Heart right ventricle (tissue), 16 donors: Measurements from ENCODE around the gene JMJD8. TPM values are rescaled to one million over a fixed set of nuclear protein-coding genes. Genes with fewer than 3 reads are reported as not detected.

ENCODE experiments used
- ATAC-seq, 8 donors: fragments of 200-7000 bp; cut with Tn5 transposase; one replicate each; pipeline ENCODE4 v1.9.1; 2020; ENCODE audit warnings: mild to moderate bottlenecking in 8 of 8, moderate library complexity in 8 of 8, moderate number of reproducible peaks in 1 of 8
- DNase-seq, 2 donors: peaks; one replicate each; pipeline ENCODE4 v3.0.0-alpha.2; 2020
- H3K27ac ChIP-seq, 10 donors: fragments of 200-600 bp; sonication (generic) in 2 of 10; one replicate each; pipeline versions ENCODE4 v1.5.0 to v1.8.0; 2020 to 2022; ENCODE audit warnings: mild to moderate bottlenecking in 3 of 10
- H3K27me3 ChIP-seq, 7 donors: fragments of 200-600 bp; one replicate each; pipeline ENCODE4 v1.8.0; 2021 to 2022; ENCODE audit warnings: mild to moderate bottlenecking in 2 of 7
- H3K36me3 ChIP-seq, 9 donors: fragments of 200-600 bp; sonication (generic) in 1 of 9; one replicate each; pipeline versions ENCODE4 v1.5.0 to v1.8.0; 2020 to 2022; ENCODE audit warnings: mild to moderate bottlenecking in 2 of 9
- H3K4me1 ChIP-seq, 9 donors: fragments of 200-600 bp; sonication (generic) in 1 of 9; one replicate each; pipeline versions ENCODE4 v1.5.0 to v1.8.0; 2020 to 2022; ENCODE audit warnings: mild to moderate bottlenecking in 4 of 9
- H3K4me3 ChIP-seq, 10 donors: fragments of 200-600 bp; sonication (generic) in 2 of 10; one replicate each; pipeline versions ENCODE4 v1.5.0 to v1.8.0; 2020 to 2022; ENCODE audit warnings: mild to moderate bottlenecking in 7 of 10, moderate library complexity in 2 of 10
- H3K9me3 ChIP-seq, 11 donors: fragments of 200-600 bp in 10 of 11; sonication (generic) in 2 of 11; one replicate each; pipeline versions ENCODE4 v1.5.0 to v1.8.0; 2013 to 2022; ENCODE audit warnings: mild to moderate bottlenecking in 2 of 11, control low read depth in 1 of 11, moderate library complexity in 1 of 11
- CTCF ChIP-seq, 9 donors: fragments of 200-600 bp; sonication (generic) in 2 of 9; IDR thresholded peaks; one replicate each; pipeline versions ENCODE4 v1.5.0 to v1.8.0; 2021 to 2022; ENCODE audit warnings: antibody characterized with exemption in 9 of 9, mild to moderate bottlenecking in 5 of 9, moderate library complexity in 1 of 9
- WGBS, 2 donors: extraction: QIAGEN DNeasy Blood & Tissue Kit; methylation state at CpG; one replicate each; pipeline ENCODE4 v1.1.7; 2013; ENCODE audit warnings: inconsistent platforms in 1 of 2; 5-methylcytosine and 5-hydroxymethylcytosine counted together
- intact Hi-C, 10 donors: fragments of 100-400 bp; cut with DNase I; formaldehyde crosslinking; loops; one replicate each; pipeline versions ENCODE4 v1.11.1 to v1.14.2; 2022
- polyA plus RNA-seq, 2 donors: library from polyadenylated mRNA; stranded (reverse); fragments of 200-250 nt; gene quantifications; one replicate each; pipeline ENCODE4 v1.2.3, GENCODE V29; 2013
- total RNA-seq, 10 donors: library from RNA; stranded (reverse); fragmentation: NEBNext Ultra II Directional in 3 of 10; extraction: Animal tissue kit (Norgen Biotek cat#: 25700) in 3 of 10; gene quantifications; one replicate each; pipeline versions ENCODE4 v1.2.1 to v1.2.4, GENCODE V29; 2021 to 2023
- donor health status: Arrhythmogenic right ventricular cardiomyopathy.
- donor health status: ischemic (EF 13 %, LVEDD 7.1; RV severe dilation, severe dysfunction).
- donor health status: healthy with polysubstance abuse.
- donor health status: DM: no; HTN: yes; CAD: no.
- donor health status: DM: no; HTN: no; CAD: no.
- donor health status: ischemic (EF 25% LVEDD 6.9; RV normal size, moderate dysfunction).
- donor health status: ischemic (EF 25% LVEDD 5.7; RV mildly dilated, moderate dysfunction).
- donor health status: healthy.
- donor health status: DM: yes; HTN: yes; CAD: no.
- donor health status: Ischemic cardiomyopathy.
- donor health status: ischemic (EF 35%, LVEDD 5.7; RV mildly dilated, moderate dysfunction).
- donor health status: nonischemic (EF 11% LVEDD 7.7; RV severe dilation, severe dysfunction).
- donor health status: DM: yes; HTN: yes; CAD: no.
- donor health status: PGD.
- donor health status: ischemic (EF 29% LVEDD 5.4; RV normal size, mild dysfunction).
- donor health status: nonischemic (EF 23%, LVEDD 6.1; RV moderate dilation, normal function).

The JMJD8 gene
- total and polyA plus RNA-seq, 12 donors: 34.7 to 60.6 (median 44.0) TPM

GRCh38 chr16:726438-727290, 42.5 kb upstream of the JMJD8 start, which contains the start of the genes CCDC78 and HAGHL:
TSS of gene CCDC78 (minus strand) at chr16:726443. CDS start at chr16:726367, 76 bp downstream.
TSS of gene HAGHL (plus strand) at chr16:727106. CDS start at chr16:727510, 404 bp downstream.
- intact Hi-C loops: no loop called here
- Histone ChIP-seq H3K9me3 (no peaks in the 10 kb centered on the region), H3K27me3 (peaks cover 0 to 32% (median 23%) of the 10 kb centered on the region in 7 donors), H3K4me3 (peak within 1 kb of the TSS; percentile 44 to 70 (median 56)), H3K36me3 (peaks cover 0 to 25% (median 0%) of the 10 kb centered on the region in 9 donors), H3K4me1 (peaks cover 15 to 39% (median 30%) of the 10 kb centered on the region in 9 donors), H3K27ac (peak within 1 kb of the TSS in 3 of 10 donors; percentile 39 to 59 (median 58))
- 1 to 2% methylated on average over 64 to 88 of the region's 88 CpGs for WGBS, 2 donors
- DNase-seq (peak; percentile 54 to 73), ATAC-seq (peak; percentile 3 to 56 (median 24))
- no peak for TF ChIP-seq CTCF (IDR thresholded peaks at IDR 0.05)

DNA sequence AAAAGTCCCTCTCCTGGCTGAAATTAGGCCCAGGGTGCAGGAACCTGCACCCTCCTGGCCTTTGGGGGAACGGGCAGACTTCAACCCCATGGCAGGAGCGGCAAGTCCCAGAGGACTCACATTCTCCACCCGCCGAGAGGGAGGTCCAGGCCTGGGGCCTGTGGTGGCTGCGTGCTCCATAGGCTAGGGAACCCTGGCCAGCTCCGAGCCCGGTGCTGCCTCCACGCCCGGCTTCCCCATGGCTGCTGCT, 42.0 kb upstream of the JMJD8 start:
- H3K4me1 ChIP-seq: peaks cover 18 to 42% (median 34%) of the 10 kb centered on the region in 9 donors
- ATAC-seq (no peak), DNase-seq (no peak)
- H3K9me3 ChIP-seq: no peaks in the 10 kb centered on the region
- peaks cover 0 to 20% (median 0%) of the 10 kb centered on the region in 9 donors for H3K36me3 ChIP-seq
- no peak for TF ChIP-seq CTCF (IDR thresholded peaks at IDR 0.05)
- 17 to 18% methylated on average over 9 of the region's 9 CpGs for WGBS, 2 donors
- intact Hi-C loops: no loop called here
- peak overlapping the region in 3 of 10 donors; percentile 44 to 64 (median 56) for H3K4me3 ChIP-seq
- peaks cover 0 to 32% (median 23%) of the 10 kb centered on the region in 7 donors for H3K27me3 ChIP-seq
- no peak overlapping the region for H3K27ac ChIP-seq

GRCh38 chr16:725463-726187, 41.5 kb upstream of the JMJD8 start:
- no peaks in the 10 kb centered on the region for H3K9me3 ChIP-seq
- H3K27me3 ChIP-seq: peaks cover 0 to 32% (median 23%) of the 10 kb centered on the region in 7 donors
- ATAC-seq (no peak), DNase-seq (no peak)
- peaks cover 18 to 44% (median 36%) of the 10 kb centered on the region in 9 donors for H3K4me1 ChIP-seq
- peaks cover 0 to 17% (median 0%) of the 10 kb centered on the region in 9 donors for H3K36me3 ChIP-seq
- WGBS, 2 donors: 78% methylated on average over 23 of the region's 23 CpGs
- no peak overlapping the region for H3K4me3 ChIP-seq
- H3K27ac ChIP-seq: no peak overlapping the region
- intact Hi-C loops: no loop called here
- no peak for TF ChIP-seq CTCF (IDR thresholded peaks at IDR 0.05)

DNA sequence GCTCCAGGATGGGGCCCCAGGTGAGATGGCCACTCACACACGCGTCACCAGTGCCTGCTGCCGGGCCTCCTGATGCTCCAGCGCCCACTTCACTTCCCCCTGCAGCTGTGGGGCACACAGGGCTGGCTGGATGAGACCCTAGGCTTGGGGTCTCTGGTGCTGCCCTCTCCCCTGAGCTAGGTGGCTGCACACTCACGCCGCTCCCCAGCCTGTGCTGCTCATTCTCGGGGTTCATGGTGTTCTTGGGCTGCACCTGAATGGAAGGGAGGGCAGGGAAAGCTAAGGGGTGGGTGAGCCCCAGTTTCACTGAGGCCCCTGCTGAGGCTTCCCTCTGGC, 40.9 kb upstream of the JMJD8 start:
- Histone ChIP-seq H3K4me1 (peaks cover 19 to 50% (median 42%) of the 10 kb centered on the region in 9 donors), H3K9me3 (no peaks in the 10 kb centered on the region), H3K27me3 (peaks cover 0 to 32% (median 23%) of the 10 kb centered on the region in 7 donors), H3K27ac (no peak overlapping the region), H3K4me3 (no peak overlapping the region), H3K36me3 (peaks cover 0 to 11% (median 0%) of the 10 kb centered on the region in 9 donors)
- no peak for ATAC-seq
- WGBS, 2 donors: 73 to 86% methylated on average over 7 of the region's 7 CpGs
- no peak for DNase-seq
- TF ChIP-seq CTCF (IDR thresholded peaks at IDR 0.05): no peak
- intact Hi-C loops: no loop called here
